ENCODE measurements around the gene MAPK7. TPM values are rescaled to one million over a fixed set of nuclear protein-coding genes. Genes with fewer than 3 reads are reported as not detected.

The MAPK7 gene
- total RNA-seq, 4 donors from 2014 or later: 34.9 to 95.7 (median 61.1) TPM

- no peak overlapping the region for H3K4me3 ChIP-seq (ENCODE audit: low read depth, poor library complexity, severe bottlenecking)
- TF ChIP-seq, protein P1, sequence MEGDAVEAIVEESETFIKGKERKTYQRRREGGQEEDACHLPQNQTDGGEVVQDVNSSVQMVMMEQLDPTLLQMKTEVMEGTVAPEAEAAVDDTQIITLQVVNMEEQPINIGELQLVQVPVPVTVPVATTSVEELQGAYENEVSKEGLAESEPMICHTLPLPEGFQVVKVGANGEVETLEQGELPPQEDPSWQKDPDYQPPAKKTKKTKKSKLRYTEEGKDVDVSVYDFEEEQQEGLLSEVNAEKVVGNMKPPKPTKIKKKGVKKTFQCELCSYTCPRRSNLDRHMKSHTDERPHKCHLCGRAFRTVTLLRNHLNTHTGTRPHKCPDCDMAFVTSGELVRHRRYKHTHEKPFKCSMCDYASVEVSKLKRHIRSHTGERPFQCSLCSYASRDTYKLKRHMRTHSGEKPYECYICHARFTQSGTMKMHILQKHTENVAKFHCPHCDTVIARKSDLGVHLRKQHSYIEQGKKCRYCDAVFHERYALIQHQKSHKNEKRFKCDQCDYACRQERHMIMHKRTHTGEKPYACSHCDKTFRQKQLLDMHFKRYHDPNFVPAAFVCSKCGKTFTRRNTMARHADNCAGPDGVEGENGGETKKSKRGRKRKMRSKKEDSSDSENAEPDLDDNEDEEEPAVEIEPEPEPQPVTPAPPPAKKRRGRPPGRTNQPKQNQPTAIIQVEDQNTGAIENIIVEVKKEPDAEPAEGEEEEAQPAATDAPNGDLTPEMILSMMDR (IDR thresholded peaks at IDR 0.05): no peak
- no peak for TF ChIP-seq POLR2A (IDR thresholded peaks at IDR 0.05)
- peak in 1 of 2 donors; percentile 83 for DNase-seq (ENCODE audit: low spot score in 2 of 2)
- intact Hi-C loops (cut with DNase I; ENCODE audit: low total_unique reads): loop anchor here (10.0 kb wide), 1 partner anchor 51 kb away; no protein-coding TSS in a partner anchor
- WGBS, 2 donors: 89 to 93% methylated on average over 18 of the region's 18 CpGs
Observed at GRCh38 chr17:19335951-19336631, 42.2 kb upstream of the MAPK7 start.

GRCh38 chr17:19336938-19337711, 41.2 kb upstream of the MAPK7 start:
- peak in 1 of 2 donors; percentile 90 for DNase-seq (ENCODE audit: low spot score in 2 of 2)
- no peak overlapping the region for H3K4me3 ChIP-seq (ENCODE audit: low read depth, poor library complexity, severe bottlenecking)
- intact Hi-C loops (cut with DNase I; ENCODE audit: low total_unique reads): loop anchor here (10.0 kb wide), 1 partner anchor 52 kb away; no protein-coding TSS in a partner anchor
- TF ChIP-seq, protein P1 (IDR thresholded peaks at IDR 0.05): peak in 1 of 3 donors; percentile 13
- TF ChIP-seq POLR2A (IDR thresholded peaks at IDR 0.05): no peak
- 59 to 80% methylated on average over 21 of the region's 21 CpGs for WGBS, 2 donors

GRCh38 chr17:19337712-19338023, 40.6 kb upstream of the MAPK7 start:
- 53 to 76% methylated on average over 2 of the region's 2 CpGs for WGBS, 2 donors
- intact Hi-C loops (cut with DNase I; ENCODE audit: low total_unique reads): loop anchor here (10.0 kb wide), 1 partner anchor 53 kb away; no protein-coding TSS in a partner anchor

GRCh38 chr17:19338031-19338990, 40.0 kb upstream of the MAPK7 start:
- TF ChIP-seq POLR2A (IDR thresholded peaks at IDR 0.05): no peak
- TF ChIP-seq, protein P1 (IDR thresholded peaks at IDR 0.05): peak in 1 of 3 donors; percentile 62
- 81 to 89% methylated on average over 7 of the region's 7 CpGs for WGBS, 2 donors
- H3K4me3 ChIP-seq (ENCODE audit: low read depth, poor library complexity, severe bottlenecking): no peak overlapping the region
- peak in 1 of 2 donors; percentile 85 for DNase-seq (ENCODE audit: low spot score in 2 of 2)
- intact Hi-C loops (cut with DNase I; ENCODE audit: low total_unique reads): loop anchor here (10.0 kb wide), 1 partner anchor 54 kb away; no protein-coding TSS in a partner anchor

More at GRCh38 chr17:19337712-19338023, 40.6 kb upstream of the MAPK7 start:
- DNase-seq (ENCODE audit: low spot score in 2 of 2): peak in 1 of 2 donors; percentile 43
- no peak for TF ChIP-seq POLR2A (IDR thresholded peaks at IDR 0.05)
- TF ChIP-seq, protein P1 (IDR thresholded peaks at IDR 0.05): no peak
- no peak overlapping the region for H3K4me3 ChIP-seq (ENCODE audit: low read depth, poor library complexity, severe bottlenecking)

- peak in 1 of 2 donors; percentile 56 for DNase-seq (ENCODE audit: low spot score in 2 of 2)
- 60 to 70% methylated on average over 2 of the region's 2 CpGs for WGBS, 2 donors
- no peak for TF ChIP-seq POLR2A (IDR thresholded peaks at IDR 0.05)
- TF ChIP-seq, protein P1 (IDR thresholded peaks at IDR 0.05): no peak
- intact Hi-C loops (cut with DNase I; ENCODE audit: low total_unique reads): loop anchor here (10.0 kb wide), 1 partner anchor 55 kb away; no protein-coding TSS in a partner anchor
- H3K4me3 ChIP-seq (ENCODE audit: low read depth, poor library complexity, severe bottlenecking): no peak overlapping the region
Observed at GRCh38 chr17:19339341-19339815, 38.9 kb upstream of the MAPK7 start.

Data from lower leg skin (tissue), 4 donors.